HEK293 (cell line): ENCODE measurements around the gene ANKUB1.

ENCODE experiments used
- ELK4 ChIP-seq: IDR thresholded peaks from 2 replicates; pipeline ENCODE4 v1.6.1; 2011; ENCODE audit warnings: mild to moderate bottlenecking, low read depth, low read length, borderline replicate concordance
- GLIS1 ChIP-seq: fragments of 450-650 bp; formaldehyde crosslinking; IDR thresholded peaks from 2 replicates; pipeline ENCODE4 v1.5.1; 2016; ENCODE audit warnings: missing biosample characterization, missing genetic modification characterization
- HOXC10 ChIP-seq: sonication (generic); formaldehyde crosslinking; IDR thresholded peaks from 2 replicates; pipeline ENCODE4 v1.8.1; 2023; ENCODE audit warnings: mild to moderate bottlenecking, missing genetic modification reagents
- HOXD13 ChIP-seq: sonication (generic); formaldehyde crosslinking; IDR thresholded peaks from 2 replicates; pipeline ENCODE4 v1.8.0; 2022; ENCODE audit warnings: missing genetic modification reagents, borderline replicate concordance
- MYNN ChIP-seq: fragments of 450-650 bp; formaldehyde crosslinking; IDR thresholded peaks from 2 replicates; pipeline ENCODE4 v1.5.1; 2016; ENCODE audit warnings: missing biosample characterization, missing genetic modification characterization, borderline replicate concordance
- YY1 ChIP-seq: fragments of 450-650 bp; formaldehyde crosslinking; IDR thresholded peaks from 2 replicates; pipeline ENCODE4 v1.5.1; 2018; ENCODE audit warnings: missing biosample characterization, missing genetic modification characterization
- ZBTB10 ChIP-seq: fragments of 450-650 bp; formaldehyde crosslinking; IDR thresholded peaks from 2 replicates; pipeline ENCODE4 v1.5.1; 2016; ENCODE audit warnings: missing biosample characterization, missing genetic modification characterization
- ZNF155 ChIP-seq: fragments of 450-650 bp; formaldehyde crosslinking; IDR thresholded peaks from 2 replicates; pipeline ENCODE4 v1.5.1; 2016; ENCODE audit warnings: missing biosample characterization, missing genetic modification characterization
- ZNF157 ChIP-seq: fragments of 450-650 bp; formaldehyde crosslinking; IDR thresholded peaks from 2 replicates; pipeline ENCODE4 v1.5.1; 2016; ENCODE audit warnings: missing biosample characterization, missing genetic modification characterization
- ZNF211 ChIP-seq: fragments of 450-650 bp; formaldehyde crosslinking; IDR thresholded peaks from 2 replicates; pipeline ENCODE4 v1.5.1; 2016; ENCODE audit warnings: low read depth, missing biosample characterization, missing genetic modification characterization
- ZNF26 ChIP-seq: fragments of 450-650 bp; formaldehyde crosslinking; IDR thresholded peaks from 2 replicates; pipeline ENCODE4 v1.5.1; 2016; ENCODE audit warnings: missing biosample characterization, missing genetic modification characterization
- ZNF280C ChIP-seq: fragments of 450-650 bp; formaldehyde crosslinking; IDR thresholded peaks from 2 replicates; pipeline ENCODE4 v1.5.1; 2016; ENCODE audit warnings: missing biosample characterization, missing genetic modification characterization
- ZNF335 ChIP-seq: fragments of 450-650 bp; formaldehyde crosslinking; conservative IDR thresholded peaks from 2 replicates; pipeline ENCODE4 v1.5.1; 2016; ENCODE audit warnings: missing biosample characterization, missing genetic modification characterization
- ZNF549 ChIP-seq: fragments of 450-650 bp; IDR thresholded peaks from 2 replicates; pipeline ENCODE4 v1.5.1; 2018; ENCODE audit warnings: missing biosample characterization, missing genetic modification characterization, mild to moderate bottlenecking, inconsistent platforms, moderate library complexity
- ZNF560 ChIP-seq: fragments of 450-650 bp; formaldehyde crosslinking; IDR thresholded peaks from 2 replicates; pipeline ENCODE4 v1.5.1; 2017; ENCODE audit warnings: missing biosample characterization, missing genetic modification characterization, borderline replicate concordance
- ZNF677 ChIP-seq: fragments of 450-650 bp; IDR thresholded peaks from 2 replicates; pipeline ENCODE4 v1.5.0; 2018; ENCODE audit warnings: missing biosample characterization, mild to moderate bottlenecking, missing genetic modification characterization, moderate library complexity
- ZNF785 ChIP-seq: fragments of 450-650 bp; formaldehyde crosslinking; IDR thresholded peaks from 2 replicates; pipeline ENCODE4 v1.5.1; 2016; ENCODE audit warnings: missing biosample characterization, missing genetic modification characterization
- ZNF837 ChIP-seq: fragments of 450-650 bp; formaldehyde crosslinking; IDR thresholded peaks from 2 replicates; pipeline ENCODE4 v1.5.1; 2016; ENCODE audit warnings: missing biosample characterization, missing genetic modification characterization
- ZXDB ChIP-seq: fragments of 450-650 bp; formaldehyde crosslinking; IDR thresholded peaks from 2 replicates; pipeline ENCODE4 v1.5.1; 2016; ENCODE audit warnings: missing biosample characterization, missing genetic modification characterization
- TF ChIP-seq, protein P1 (sequence below): fragments of 450-650 bp; formaldehyde crosslinking; IDR thresholded peaks from 2 replicates; pipeline ENCODE4 v1.5.1; 2016; ENCODE audit warnings: missing biosample characterization, missing genetic modification characterization

Gene ANKUB1

DNA sequence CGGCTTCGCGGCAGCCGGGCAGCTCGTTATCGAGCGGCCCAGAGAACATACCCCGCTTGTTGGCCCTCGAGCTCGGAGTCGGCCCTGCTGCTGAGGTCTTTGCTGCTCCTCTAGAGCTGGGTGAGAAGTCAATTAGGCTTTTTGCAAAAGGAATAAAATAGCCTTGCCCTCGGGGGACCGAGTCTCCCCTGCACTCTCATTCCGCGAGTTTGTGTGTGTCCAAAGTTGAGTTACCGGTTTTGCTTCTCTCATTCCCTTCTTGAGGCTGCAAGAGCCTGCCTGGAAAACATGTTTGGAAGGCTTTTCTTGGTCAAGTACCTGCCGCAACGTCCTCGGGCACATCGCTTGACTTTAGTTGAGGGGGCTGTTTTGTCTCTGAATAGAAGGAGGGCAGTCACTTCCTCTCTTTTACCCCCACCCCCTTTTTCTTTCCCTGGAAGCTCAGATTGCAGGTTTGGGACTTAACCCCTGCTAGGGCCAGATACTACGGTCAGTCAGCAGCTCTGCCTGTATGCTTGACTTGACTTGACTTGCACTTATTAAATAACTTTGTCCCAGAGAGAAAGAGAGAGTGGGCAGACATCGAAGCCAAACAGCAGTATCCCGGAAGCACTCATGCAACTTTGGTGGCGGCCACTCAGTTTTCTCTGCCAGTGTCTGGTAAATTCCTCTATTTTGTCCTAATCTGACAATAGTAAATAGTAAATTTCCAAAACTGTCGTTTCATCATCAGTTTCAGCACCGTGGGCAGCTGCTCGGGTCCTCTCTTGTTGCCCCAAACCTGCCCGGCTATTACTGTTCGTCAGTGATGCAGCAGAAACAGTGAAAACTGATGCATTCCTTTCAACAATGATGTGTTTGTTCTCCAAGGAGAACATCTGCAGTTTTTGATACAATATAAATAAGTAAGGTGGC, 21.3 kb upstream of the ANKUB1 start (continued):
- TF ChIP-seq HOXD13 (CRISPR knock-in tag) (no peak), ZNF335 (peak; percentile 89), ZNF280C (tag by site-specific recombination) (no peak), ZNF26 (tag by site-specific recombination) (no peak), ZNF677 (tag by site-specific recombination) (no peak), YY1 (tag by site-specific recombination) (no peak), MYNN (tag by site-specific recombination) (no peak), ZNF155 (tag by site-specific recombination) (no peak), ZNF211 (tag by site-specific recombination) (no peak), ELK4 (no peak), ZNF785 (tag by site-specific recombination) (no peak), HOXC10 (no peak), ZBTB10 (tag by site-specific recombination) (no peak), ZNF157 (no peak), ZNF549 (tag by site-specific recombination) (no peak), ZNF837 (tag by site-specific recombination) (no peak), GLIS1 (tag by site-specific recombination) (no peak), ZXDB (tag by site-specific recombination) (peak; percentile 13; the same call in 1 of the 2 replicates), ZNF560 (tag by site-specific recombination) (no peak)
- TF ChIP-seq, protein P1, sequence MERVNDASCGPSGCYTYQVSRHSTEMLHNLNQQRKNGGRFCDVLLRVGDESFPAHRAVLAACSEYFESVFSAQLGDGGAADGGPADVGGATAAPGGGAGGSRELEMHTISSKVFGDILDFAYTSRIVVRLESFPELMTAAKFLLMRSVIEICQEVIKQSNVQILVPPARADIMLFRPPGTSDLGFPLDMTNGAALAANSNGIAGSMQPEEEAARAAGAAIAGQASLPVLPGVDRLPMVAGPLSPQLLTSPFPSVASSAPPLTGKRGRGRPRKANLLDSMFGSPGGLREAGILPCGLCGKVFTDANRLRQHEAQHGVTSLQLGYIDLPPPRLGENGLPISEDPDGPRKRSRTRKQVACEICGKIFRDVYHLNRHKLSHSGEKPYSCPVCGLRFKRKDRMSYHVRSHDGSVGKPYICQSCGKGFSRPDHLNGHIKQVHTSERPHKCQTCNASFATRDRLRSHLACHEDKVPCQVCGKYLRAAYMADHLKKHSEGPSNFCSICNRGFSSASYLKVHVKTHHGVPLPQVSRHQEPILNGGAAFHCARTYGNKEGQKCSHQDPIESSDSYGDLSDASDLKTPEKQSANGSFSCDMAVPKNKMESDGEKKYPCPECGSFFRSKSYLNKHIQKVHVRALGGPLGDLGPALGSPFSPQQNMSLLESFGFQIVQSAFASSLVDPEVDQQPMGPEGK (tag by site-specific recombination), result no peak
